ENCODE data around the gene RPS5. TPM values are rescaled to one million over a fixed set of nuclear protein-coding genes. Genes with fewer than 3 reads are reported as not detected.

RPS5 gene
- total and polyA plus RNA-seq, 9 of the 15 experiments (the other 6 are each of a cell fraction or from before 2014, with no cell fraction given) = 1,228 to 3,570 (median 2,484) TPM

DNA sequence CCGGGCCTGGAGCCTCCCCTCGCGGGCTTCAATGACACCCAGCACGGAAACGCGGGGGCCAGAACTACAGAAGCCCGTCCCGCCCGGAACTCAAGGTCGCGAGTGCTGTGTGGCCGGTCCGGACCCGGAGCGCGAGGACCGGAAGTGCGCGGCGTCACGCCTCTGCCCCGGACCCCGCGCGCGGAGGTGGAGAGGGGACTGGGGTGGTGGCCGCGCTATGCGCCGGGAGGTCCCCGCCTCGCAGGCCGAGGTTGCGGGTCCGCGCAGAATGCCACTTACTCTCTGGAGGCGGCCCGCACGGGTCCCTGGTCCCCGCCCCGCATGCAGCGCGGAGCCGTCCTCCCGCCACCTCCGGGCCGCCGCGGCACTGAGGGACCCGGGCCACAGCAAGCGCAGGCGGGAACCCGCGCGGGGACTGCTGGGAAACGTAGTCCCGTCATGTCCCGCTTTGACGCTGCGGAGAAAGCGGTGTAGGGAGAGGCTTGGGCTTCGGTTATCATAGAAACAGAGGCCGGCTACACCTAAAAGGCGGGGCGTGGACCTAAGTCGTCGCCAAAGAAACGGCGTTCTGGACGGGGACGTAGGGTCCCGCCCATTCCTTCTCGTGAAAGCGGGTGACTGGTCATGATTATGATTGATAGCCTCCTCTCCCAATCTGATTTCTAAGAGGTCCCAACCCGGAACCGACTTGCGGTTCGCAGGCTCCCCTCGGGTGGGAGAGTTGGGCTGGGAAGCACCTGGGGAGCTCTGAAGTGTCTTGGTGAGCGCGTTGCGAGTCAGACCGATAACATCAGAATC is 6.2 kb upstream of the RPS5 start, which contains the start of gene ZNF837 (continued):
- TF ChIP-seq MGA (IDR thresholded peaks at IDR 0.05) (peak; percentile 83), PRMT5 (CRISPR knock-in tag; IDR thresholded peaks at IDR 0.05) (no peak), KDM1A (IDR thresholded peaks at IDR 0.05) (no peak), RNF2 (IDR thresholded peaks at IDR 0.05) (peak; percentile 69), ZNF324 (CRISPR knock-in tag; IDR thresholded peaks at IDR 0.05) (0 out of 2 replicates have a peak, but pooled peaks have one; percentile 14), KLF1 (tag; IDR thresholded peaks at IDR 0.05) (peak; percentile 90), SETDB1 (IDR thresholded peaks at IDR 0.05; ENCODE audit: low read length) (no peak), U2AF1 (optimal IDR thresholded peaks at IDR 0.05; ENCODE audit: low read depth, low read length) (peak; percentile 97), MEF2A (IDR thresholded peaks at IDR 0.05; ENCODE audit: control insufficient read depth, low read depth, low read length) (no peak), ARID3A (IDR thresholded peaks at IDR 0.05; ENCODE audit: borderline replicate concordance, low read depth, low read length) (no peak), PPARD (CRISPR knock-in tag; IDR thresholded peaks at IDR 0.05) (no peak), SIN3B (IDR thresholded peaks at IDR 0.05; ENCODE audit: low read depth) (peak; percentile 95)
- TF ChIP-seq, protein P1, sequence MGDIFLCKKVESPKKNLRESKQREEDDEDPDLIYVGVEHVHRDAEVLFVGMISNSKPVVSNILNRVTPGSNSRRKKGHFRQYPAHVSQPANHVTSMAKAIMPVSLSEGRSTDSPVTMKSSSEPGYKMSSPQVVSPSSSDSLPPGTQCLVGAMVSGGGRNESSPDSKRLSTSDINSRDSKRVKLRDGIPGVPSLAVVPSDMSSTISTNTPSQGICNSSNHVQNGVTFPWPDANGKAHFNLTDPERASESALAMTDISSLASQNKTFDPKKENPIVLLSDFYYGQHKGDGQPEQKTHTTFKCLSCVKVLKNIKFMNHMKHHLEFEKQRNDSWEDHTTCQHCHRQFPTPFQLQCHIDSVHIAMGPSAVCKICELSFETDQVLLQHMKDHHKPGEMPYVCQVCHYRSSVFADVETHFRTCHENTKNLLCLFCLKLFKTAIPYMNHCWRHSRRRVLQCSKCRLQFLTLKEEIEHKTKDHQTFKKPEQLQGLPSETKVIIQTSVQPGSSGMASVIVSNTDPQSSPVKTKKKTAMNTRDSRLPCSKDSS (IDR thresholded peaks at IDR 0.05; ENCODE audit: low read depth, partially characterized antibody) = no peak
